ENCODE data around the gene DNAH14.

The DNAH14 gene

DNA sequence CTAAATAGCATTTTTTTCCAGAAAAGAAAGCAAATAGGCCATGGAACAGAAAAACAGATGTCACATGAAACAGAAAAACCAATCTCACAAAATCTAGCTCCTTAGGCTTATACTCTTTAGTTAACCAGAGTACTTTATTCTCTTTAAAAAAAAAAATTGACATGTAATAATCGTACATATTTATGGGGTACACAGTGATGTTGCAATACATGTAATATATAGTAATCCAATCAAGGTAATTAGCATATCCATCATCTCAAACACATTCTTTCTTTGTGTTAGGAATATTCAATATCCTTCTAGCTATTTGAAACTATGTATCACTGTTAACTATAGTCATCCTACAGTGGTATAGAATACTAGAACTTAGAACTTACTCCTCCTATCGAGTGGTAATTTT, 478.3 kb downstream of the DNAH14 start:
- no peak for DNase-seq (ENCODE audit: low spot score)

- no peak for DNase-seq (ENCODE audit: low spot score)
These were observed 478.8 kb downstream of the DNAH14 start for GRCh38 chr1:225408249-225408648.

DNA sequence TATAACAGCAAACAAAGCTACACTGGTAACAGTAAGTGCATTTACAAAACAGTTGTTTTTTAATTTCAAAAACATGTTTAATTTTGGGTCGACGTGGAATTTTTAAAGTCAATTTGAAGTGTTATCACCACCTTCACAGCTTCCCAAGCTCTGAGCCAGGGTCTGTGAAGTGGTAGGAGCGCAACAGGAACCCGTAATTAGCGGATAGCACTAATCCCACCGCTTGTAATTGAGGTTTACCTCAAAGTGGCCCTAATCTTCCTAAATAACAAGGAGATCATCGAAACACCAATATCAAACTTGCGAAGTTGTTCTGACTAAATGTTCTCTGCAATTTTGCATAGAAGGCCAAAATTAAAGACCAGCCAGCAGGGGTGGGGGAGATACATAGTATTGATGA, 479.6 kb downstream of the DNAH14 start:
- DNase-seq (ENCODE audit: low spot score): no peak

GRCh38 chr1:225410036-225410435, 480.6 kb downstream of the DNAH14 start:
- no peak for DNase-seq (ENCODE audit: low spot score)

DNA sequence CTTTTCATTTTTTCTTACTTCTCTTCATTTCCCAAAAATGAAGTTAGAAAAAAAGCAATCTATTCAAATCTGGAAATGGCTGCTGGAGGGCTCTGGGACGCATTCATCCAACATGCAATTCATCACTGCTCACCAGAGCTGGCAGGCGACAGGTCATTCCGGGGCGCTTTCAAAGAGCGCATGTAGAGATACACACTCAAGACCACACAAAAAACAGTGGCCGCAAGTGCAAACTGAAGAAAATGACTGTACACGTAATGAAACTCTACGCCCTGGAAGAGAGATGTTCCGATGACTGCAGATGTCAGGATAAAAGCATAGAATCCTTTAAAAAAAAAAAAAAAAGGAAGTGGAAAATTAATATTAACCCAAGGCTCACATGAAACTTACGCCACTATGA, 482.8 kb downstream of the DNAH14 start:
- DNase-seq (ENCODE audit: low spot score): no peak

DNA sequence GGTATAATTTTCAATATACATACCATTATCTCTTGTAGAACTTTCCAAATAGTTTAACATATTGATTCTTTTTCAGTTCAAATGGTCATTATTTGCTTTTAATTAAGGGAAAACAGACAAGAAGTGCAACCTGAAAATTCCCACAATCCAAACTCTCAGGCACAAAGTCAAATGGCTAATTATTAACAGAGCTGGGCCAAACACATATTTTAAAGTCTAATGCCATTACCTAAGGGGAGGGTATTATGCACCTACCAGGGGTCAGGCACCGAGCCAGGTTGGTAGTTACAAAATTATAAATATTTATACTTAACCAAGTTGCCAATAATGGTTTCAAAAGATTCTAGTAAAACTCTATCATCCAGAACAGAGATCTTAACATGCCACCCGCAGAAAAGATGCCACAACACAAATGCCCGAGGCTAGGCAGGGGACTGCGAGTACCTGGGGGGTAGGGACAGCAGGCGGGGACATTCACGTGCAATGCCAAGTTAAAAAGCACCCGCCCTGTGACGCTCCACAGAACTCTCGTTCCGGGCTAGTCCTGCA, 483.4 kb downstream of the DNAH14 start:
- no peak for DNase-seq (ENCODE audit: low spot score)

DNA sequence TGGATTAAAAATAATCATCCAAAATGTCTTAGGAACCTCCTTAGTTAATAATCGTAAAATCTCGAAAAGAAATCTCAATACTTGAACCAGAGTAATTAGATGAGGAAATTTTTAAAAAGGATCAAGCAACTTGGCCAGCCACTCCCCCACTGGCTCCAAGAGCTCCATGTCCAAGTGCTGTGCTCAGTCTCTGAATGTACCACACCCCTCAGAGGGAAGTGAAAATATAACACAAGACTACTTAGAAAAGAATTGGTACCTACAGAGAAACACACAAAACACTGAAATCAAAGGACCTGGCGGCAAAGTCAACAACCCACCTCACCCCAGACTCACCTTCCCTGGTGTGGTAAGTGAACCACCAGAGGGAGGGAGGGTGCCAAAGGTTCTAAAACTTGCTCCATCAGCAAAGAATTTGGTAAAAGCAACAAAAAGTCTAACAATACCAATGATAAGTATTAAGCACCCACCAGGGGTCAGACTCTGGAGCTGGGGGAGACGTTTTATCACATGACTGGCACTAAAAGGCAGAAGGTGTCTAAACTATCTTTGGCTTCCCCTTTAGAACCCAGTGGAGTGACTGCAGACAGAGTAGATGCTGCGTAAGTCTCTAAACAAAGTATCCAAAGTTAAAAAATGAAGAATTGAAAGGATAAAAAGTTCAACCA, 484.4 kb downstream of the DNAH14 start:
- no peak for DNase-seq (ENCODE audit: low spot score)

- no peak for DNase-seq (ENCODE audit: low spot score)
These were observed 485.8 kb downstream of the DNAH14 start for GRCh38 chr1:225415307-225415706.

- DNase-seq (ENCODE audit: low spot score): no peak
These were observed 486.7 kb downstream of the DNAH14 start for GRCh38 chr1:225415967-225416745.

DNA sequence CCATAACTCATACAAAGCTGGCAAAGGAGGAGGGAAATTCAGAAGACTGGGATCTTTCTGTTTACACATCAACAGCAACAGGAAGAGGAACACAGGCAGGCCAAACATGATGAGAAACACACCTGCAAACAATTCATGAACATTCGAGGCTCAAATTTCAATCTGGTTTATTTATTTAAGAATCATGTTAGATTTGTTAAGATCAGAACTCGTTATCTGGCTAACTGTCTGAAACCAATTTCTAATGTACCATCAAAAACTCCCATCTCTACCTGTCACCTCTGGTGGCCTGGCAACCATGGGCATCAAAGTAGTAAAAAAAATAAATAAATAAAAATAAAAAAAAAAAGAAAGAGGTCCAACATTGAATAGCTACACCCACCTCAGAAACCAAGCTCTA, 488.6 kb downstream of the DNAH14 start:
- DNase-seq (ENCODE audit: low spot score): no peak

DNA sequence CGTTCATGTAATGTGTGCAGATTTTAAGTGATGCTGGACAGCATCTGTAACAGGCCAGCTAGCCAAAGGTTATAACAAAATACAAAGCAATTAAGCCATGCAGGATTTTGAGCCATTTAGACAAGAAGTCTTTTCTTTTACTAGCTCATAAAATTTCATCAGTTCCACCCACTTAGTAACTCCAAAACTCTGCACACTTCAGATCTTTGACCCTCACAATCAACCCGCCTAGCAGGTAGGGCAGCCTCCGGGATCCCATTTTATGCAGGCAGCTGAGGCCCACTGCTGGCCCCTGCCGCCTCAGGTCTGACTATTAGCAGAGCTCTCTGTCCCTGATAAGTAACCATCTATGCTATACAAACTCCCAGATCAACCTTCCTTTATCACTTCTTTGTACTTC, 489.1 kb downstream of the DNAH14 start:
- DNase-seq (ENCODE audit: low spot score): no peak

DNA sequence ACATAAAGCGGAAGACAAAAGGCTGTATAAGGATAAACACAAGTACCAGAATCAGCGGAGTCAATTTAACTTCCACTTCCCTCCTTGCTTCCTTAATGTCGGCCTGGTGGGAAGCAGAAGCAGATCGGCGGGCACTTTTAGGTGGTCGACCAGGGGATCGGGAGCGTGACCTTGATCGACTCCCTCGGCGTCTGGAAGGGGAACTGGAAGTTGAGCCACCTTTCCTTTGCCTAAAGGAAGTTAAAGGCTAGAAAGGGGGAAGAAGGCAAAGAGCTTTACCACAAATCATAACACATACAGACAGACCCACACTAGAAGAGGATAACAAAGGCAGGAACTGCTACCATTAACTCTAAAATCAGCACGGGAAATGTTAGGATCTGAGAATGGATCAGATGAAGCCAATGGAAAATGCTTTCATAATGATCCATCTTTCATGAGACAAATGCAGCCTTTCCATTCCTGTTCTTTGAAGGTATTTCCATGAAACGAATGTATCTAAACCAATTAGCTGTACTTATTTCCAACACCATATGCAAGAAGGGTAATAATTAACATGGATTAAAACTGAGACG, 492.6 kb downstream of the DNAH14 start:
- no peak for DNase-seq (ENCODE audit: low spot score)

DNA sequence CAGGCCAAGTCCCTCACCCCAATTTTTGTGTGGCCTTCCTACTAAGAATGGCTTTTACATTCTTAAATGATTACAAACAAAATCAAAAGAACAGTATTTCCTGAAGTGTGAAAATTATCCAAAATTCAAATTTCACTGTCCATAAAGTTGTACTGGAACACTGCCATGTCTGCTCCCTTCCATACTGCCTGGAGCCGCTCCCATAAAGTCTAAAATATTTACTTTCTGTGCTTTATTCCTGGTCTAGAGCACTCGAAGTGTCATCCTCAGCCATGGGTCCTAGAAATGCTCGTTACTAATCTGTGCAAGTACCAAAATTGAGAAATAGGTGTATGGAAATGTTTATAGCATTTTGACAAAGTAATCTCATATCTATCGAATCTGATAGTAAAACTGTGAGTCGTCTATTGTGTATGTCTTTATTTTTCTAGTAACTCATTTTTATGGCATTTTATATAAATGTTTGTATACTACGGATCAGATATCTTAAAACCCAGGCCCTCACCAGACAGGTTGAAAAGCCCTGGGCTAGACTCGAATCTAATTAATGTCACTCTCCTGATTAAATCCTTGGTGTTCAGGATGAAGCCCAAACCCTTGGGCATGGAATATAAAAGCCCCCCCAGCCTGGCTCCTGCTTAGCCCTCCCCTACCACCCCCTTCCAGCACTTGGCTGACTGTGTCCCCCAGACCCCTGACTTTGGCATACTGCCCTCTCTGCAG, 493.5 kb downstream of the DNAH14 start:
- DNase-seq (ENCODE audit: low spot score): no peak

DNA sequence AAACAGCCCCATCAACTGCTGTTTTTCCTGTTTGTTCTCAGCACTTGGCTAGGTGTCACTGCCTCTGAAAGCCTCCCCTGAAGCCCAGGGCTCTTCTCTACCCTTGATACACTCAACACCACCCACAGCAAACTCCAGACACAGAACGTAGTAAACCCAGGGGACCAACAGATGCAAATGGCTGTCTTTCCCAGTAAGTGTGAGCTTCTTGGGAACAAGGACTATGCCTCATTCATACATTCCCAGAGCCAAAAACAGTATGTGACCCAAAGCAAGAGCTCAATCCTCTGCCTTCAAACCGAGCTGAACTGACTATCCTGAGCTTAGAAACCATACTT, 494.0 kb downstream of the DNAH14 start:
- no peak for DNase-seq (ENCODE audit: low spot score)

GRCh38 chr1:225424562-225425200, 495.2 kb downstream of the DNAH14 start:
- DNase-seq (ENCODE audit: low spot score): no peak

DNA sequence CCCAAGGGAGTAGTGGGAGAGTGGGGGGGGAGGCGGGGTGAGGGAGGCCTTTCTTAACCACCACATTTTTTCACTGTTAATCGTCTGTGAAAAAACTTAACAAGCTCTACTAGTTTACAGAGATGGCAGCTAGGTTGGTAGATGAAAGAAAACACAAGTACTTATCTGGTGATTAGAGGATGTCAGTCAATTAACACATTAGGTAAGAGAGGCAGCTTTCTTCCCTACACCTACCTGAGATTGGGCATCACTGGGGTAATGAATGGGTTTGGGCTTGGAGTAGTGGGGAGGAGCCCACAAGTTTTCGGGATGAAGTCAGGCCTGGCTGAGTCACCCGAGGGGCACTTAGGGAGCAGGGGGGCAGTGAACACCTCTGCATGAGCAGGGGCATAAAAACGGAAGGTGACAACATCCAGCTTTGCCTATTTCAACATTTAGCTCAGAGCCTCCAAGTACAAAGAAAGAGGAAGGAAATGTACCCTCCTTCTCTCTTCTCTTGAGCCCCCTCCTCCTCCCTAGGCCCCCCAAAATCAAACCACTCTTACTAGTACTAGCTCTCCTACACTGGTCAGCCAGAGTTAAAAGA, 495.8 kb downstream of the DNAH14 start:
- no peak for DNase-seq (ENCODE audit: low spot score)

GRCh38 chr1:225426395-225427234, 497.1 kb downstream of the DNAH14 start:
- DNase-seq (ENCODE audit: low spot score): no peak

DNA sequence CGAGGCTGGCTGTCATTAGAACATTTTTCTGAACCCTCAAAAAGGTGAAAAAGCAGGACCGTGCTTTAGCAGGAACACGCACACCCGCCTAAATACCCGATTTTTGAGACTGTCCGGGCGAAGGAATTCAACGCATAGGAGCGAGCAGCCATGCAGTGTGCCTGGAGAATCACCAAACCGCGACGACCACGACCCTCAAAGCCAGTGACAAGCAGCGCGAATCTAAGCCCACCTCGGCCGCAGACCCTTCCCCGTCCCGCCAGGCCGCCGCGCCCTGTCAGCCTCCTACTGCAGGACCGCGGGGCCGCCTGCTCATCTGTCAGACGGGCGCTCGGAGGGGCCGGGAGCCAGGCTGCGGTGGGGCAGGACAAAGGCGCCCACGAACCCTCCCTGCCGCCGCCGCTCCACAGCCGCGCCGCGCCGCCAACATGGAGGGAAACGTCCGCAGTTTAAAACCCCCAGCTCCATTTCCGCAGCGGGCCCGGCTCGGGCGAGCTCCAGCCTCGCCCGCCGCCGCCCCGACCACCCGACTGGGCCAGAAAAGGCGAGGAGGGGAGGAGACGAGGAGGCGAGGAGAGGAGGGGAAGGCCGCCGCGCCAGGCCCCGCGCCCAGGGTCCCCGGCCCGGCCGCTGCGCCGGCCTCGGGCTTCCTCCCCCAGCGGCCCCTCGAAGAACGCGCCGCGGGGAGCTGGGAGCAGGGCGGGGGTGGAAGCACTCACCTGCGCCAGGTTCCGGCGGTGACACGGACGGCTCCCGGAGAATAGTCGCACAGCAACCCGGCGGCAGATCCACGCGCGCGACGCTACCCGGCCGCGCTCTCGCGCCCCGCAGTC, 498.0 kb downstream of the DNAH14 start, which contains the start of gene LBR:
Gene LBR, minus strand, starts transcription at position 804 of the 833 bp plus-strand sequence. CDS start 3,963 bp downstream, outside the sequence.
- DNase-seq (ENCODE audit: low spot score): no peak

GRCh38 chr1:225428068-225428880, 498.8 kb downstream of the DNAH14 start:
- peak; percentile 93 for DNase-seq (ENCODE audit: low spot score)
